ENCODE results near the gene C11orf68. TPM values are rescaled to one million over a fixed set of nuclear protein-coding genes. Genes with fewer than 3 reads are reported as not detected.

Gene C11orf68
- total RNA-seq, 1 donor from 2014 or later = 28.6 TPM

DNA sequence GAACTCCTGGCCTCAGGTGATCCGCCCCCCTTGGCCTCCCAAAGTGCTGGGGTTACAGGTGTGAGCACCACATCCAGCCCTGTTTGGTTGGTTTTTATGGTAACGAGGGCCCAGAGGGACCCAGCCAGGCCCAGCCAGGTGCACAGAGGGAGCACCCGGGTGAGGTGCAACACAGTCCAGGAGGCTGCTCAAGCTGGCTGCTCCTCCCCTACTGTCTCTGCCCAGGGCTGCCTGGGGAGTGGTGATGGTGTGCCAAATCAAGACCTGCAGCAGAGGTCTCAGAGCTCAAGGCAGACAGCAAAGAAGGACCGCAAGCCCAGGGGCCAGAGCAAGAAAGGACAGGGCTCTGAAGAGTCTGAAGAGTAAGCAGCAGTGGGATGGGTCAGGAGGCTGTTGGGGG, 27.8 kb upstream of the C11orf68 start:
- TF ChIP-seq, protein P1, sequence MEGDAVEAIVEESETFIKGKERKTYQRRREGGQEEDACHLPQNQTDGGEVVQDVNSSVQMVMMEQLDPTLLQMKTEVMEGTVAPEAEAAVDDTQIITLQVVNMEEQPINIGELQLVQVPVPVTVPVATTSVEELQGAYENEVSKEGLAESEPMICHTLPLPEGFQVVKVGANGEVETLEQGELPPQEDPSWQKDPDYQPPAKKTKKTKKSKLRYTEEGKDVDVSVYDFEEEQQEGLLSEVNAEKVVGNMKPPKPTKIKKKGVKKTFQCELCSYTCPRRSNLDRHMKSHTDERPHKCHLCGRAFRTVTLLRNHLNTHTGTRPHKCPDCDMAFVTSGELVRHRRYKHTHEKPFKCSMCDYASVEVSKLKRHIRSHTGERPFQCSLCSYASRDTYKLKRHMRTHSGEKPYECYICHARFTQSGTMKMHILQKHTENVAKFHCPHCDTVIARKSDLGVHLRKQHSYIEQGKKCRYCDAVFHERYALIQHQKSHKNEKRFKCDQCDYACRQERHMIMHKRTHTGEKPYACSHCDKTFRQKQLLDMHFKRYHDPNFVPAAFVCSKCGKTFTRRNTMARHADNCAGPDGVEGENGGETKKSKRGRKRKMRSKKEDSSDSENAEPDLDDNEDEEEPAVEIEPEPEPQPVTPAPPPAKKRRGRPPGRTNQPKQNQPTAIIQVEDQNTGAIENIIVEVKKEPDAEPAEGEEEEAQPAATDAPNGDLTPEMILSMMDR (IDR thresholded peaks at IDR 0.05; ENCODE audit: unreplicated experiment) = no peak
- Mint-ChIP-seq H3K9me3 (ENCODE audit: low read depth) (no peaks in the 10 kb centered on the region), H3K36me3 (ENCODE audit: insufficient read depth) (no peaks in the 10 kb centered on the region), H3K4me1 (ENCODE audit: low read depth) (no peaks in the 10 kb centered on the region), H3K27ac (no peak overlapping the region), H3K4me3 (ENCODE audit: low read depth) (no peak overlapping the region), H3K27me3 (peaks cover 11% of the 10 kb centered on the region)
- DNase-seq (ENCODE audit: low spot score, unreplicated experiment) = no peak

DNA sequence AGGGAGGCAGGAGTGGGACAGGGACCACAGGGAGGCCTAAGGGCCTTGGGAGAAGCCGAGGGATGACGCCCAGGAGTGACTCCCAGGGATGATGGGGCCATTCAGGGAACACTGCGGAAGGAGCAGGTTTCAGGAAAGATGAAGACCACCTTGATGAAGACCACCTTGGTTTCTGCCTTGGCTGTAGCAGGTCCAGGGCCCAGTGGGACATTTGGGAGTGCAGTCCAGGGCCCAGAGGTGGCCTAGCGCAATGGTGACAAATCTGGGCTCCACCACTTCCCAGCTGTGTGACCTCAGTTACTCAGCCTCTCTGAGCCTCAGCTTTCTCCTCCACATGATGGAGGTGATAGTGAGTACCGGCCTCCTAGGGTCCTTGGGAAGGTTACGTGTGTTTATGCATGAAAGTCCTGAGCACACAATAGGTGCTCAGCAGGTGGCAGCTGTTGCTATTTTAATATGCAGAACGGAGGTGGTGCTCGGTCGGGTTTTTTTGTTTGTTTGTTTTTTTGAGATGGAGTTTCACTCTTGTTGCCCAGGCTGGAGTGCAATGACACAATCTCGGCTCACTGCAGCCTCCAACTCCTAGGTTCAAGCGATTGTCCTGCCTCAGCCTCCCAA, 27.2 kb upstream of the C11orf68 start:
- H3K4me1 Mint-ChIP-seq (ENCODE audit: low read depth) = no peaks in the 10 kb centered on the region
- peaks cover 17% of the 10 kb centered on the region for H3K27me3 Mint-ChIP-seq
- no peaks in the 10 kb centered on the region for H3K9me3 Mint-ChIP-seq (ENCODE audit: low read depth)
- TF ChIP-seq, protein P1 (IDR thresholded peaks at IDR 0.05; ENCODE audit: unreplicated experiment) = no peak
- no peak overlapping the region for H3K4me3 Mint-ChIP-seq (ENCODE audit: low read depth)
- no peak overlapping the region for H3K27ac Mint-ChIP-seq
- H3K36me3 Mint-ChIP-seq (ENCODE audit: insufficient read depth) = no peaks in the 10 kb centered on the region
- DNase-seq (ENCODE audit: low spot score, unreplicated experiment) = no peak

DNA sequence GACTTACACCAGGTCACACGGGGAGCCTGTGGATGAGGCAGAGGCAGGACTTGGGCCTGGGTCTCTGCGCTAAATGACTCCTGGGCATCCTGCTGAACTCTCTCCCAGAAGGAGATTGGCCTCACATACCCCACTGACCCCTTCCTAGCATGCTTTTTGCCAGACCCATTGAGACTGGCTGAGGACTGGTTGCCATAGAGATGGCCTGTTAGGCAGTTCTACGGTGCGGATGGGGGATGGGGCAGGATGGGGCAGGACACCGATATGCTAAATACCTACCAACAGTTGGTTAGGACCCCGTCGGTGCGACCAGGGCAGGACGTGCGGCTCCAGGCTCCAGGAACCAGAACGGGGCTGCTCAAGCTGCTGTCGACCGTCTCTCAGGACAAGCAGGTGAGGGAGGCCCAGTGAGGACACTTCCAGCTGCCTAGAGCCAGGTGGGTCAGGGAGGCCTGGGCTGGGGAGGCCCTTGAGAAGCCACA, 26.6 kb upstream of the C11orf68 start, which contains the start of gene TSGA10IP:
Gene TSGA10IP, plus strand, starts transcription at position 51 of the 482 bp plus-strand sequence. Its CDS starts 196 bp downstream, at position 247.
- no peak for DNase-seq (ENCODE audit: low spot score, unreplicated experiment)
- TF ChIP-seq, protein P1 (IDR thresholded peaks at IDR 0.05; ENCODE audit: unreplicated experiment) = no peak
- H3K4me1 Mint-ChIP-seq (ENCODE audit: low read depth) = no peaks in the 10 kb centered on the region
- H3K27me3 Mint-ChIP-seq = peaks cover 18% of the 10 kb centered on the region
- no peaks in the 10 kb centered on the region for H3K36me3 Mint-ChIP-seq (ENCODE audit: insufficient read depth)
- no peak within 1 kb of the TSS for H3K27ac Mint-ChIP-seq
- H3K9me3 Mint-ChIP-seq (ENCODE audit: low read depth) = no peaks in the 10 kb centered on the region
- H3K4me3 Mint-ChIP-seq (ENCODE audit: low read depth) = no peak within 1 kb of the TSS

DNA sequence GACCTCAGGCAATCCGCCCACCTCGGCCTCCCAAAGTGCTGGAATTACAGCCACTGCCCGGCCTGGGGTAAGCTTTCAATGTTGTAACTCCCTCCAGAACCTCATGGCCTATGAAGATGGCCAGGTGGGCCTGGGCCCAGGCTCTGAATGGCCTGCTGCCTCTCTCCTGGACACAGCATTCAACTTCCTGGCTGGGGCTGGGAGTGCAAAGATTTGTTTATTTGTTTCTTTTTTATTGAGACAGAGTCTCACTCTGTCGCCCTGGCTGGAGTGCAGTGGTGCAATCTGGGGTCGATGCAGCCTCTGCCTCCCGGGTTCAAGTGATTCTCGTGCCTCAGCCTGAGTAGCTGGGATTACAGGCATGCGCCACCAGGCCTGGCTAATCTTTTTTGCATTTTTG, 25.9 kb upstream of the C11orf68 start:
- DNase-seq (ENCODE audit: low spot score, unreplicated experiment) = no peak
- TF ChIP-seq, protein P1 (IDR thresholded peaks at IDR 0.05; ENCODE audit: unreplicated experiment) = no peak
- H3K9me3 Mint-ChIP-seq (ENCODE audit: low read depth) = no peaks in the 10 kb centered on the region
- H3K4me3 Mint-ChIP-seq (ENCODE audit: low read depth) = no peak overlapping the region
- no peaks in the 10 kb centered on the region for H3K36me3 Mint-ChIP-seq (ENCODE audit: insufficient read depth)
- H3K4me1 Mint-ChIP-seq (ENCODE audit: low read depth) = no peaks in the 10 kb centered on the region
- H3K27ac Mint-ChIP-seq = no peak overlapping the region
- H3K27me3 Mint-ChIP-seq = peaks cover 23% of the 10 kb centered on the region

DNA sequence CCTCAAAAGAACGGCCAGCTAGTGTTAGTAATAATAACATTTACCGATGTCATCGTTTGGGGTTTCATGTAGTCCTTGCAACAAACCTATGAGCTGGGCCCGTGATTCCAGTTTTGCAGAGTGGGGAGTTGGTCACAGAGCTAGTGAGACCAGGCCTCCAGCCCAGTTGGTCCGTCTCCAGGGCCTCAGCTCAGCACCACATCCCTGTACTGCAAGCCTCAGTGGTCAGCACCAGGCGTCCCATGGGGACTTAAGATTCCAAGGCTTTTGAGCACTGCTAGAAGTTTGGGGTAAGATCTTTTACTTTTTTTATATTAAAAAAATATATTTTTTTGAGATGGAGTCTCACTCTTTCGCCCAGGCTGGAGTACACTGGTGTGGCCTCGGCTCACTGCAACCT, 25.3 kb upstream of the C11orf68 start:
- Mint-ChIP-seq H3K27ac (no peak overlapping the region), H3K27me3 (peaks cover 23% of the 10 kb centered on the region)

More for the DNA sequence above, 25.3 kb upstream of the C11orf68 start:
- no peak for DNase-seq (ENCODE audit: low spot score, unreplicated experiment)
- Mint-ChIP-seq H3K4me1 (ENCODE audit: low read depth) (no peaks in the 10 kb centered on the region), H3K36me3 (ENCODE audit: insufficient read depth) (no peaks in the 10 kb centered on the region), H3K9me3 (ENCODE audit: low read depth) (no peaks in the 10 kb centered on the region), H3K4me3 (ENCODE audit: low read depth) (no peak overlapping the region)
- TF ChIP-seq, protein P1 (IDR thresholded peaks at IDR 0.05; ENCODE audit: unreplicated experiment) = no peak

Measured in progenitor cell of endocrine pancreas (in vitro differentiated cells).